DMS79 (cell line): ENCODE data around the gene KCNG2.
"Not testable (repeated sequence)": the region's sequence is repeated elsewhere in the genome, so short reads cannot be mapped to it uniquely, and the experiment has no call there.

Experiments
- DNase-seq: peaks from one replicate; lab custom pipeline; 2025; lab: John Stamatoyannopoulos, UW

KCNG2 gene

GRCh38 chr18:79855147-79855933, 57.6 kb downstream of the KCNG2 start:
- peak; percentile 50 for DNase-seq

- peak; percentile 71 for DNase-seq
Measured at GRCh38 chr18:79856119-79857007, 58.6 kb downstream of the KCNG2 start.

GRCh38 chr18:79857082-79857671, 59.4 kb downstream of the KCNG2 start:
- DNase-seq, result peak; percentile 76

GRCh38 chr18:79859314-79859713, 61.6 kb downstream of the KCNG2 start:
- DNase-seq, result no peak

- no peak for DNase-seq
Measured at GRCh38 chr18:79861687-79862086, 63.9 kb downstream of the KCNG2 start.

- DNase-seq, result no peak
Measured at GRCh38 chr18:79862562-79862961, 64.8 kb downstream of the KCNG2 start.

GRCh38 chr18:79863161-79864005, 65.6 kb downstream of the KCNG2 start:
- no peak for DNase-seq

- DNase-seq, result no peak
Measured at GRCh38 chr18:79864006-79864725, 66.4 kb downstream of the KCNG2 start.

GRCh38 chr18:79864955-79865354, 67.2 kb downstream of the KCNG2 start:
- not testable (repeated sequence) for DNase-seq

- not testable (repeated sequence) for DNase-seq
Measured at GRCh38 chr18:79865951-79866350, 68.2 kb downstream of the KCNG2 start.

GRCh38 chr18:79866889-79867574, 69.3 kb downstream of the KCNG2 start:
- DNase-seq, result no peak

- DNase-seq, result no peak
Measured at GRCh38 chr18:79867666-79868065, 69.9 kb downstream of the KCNG2 start.

- no peak for DNase-seq
Measured at GRCh38 chr18:79868168-79868784, 70.5 kb downstream of the KCNG2 start.

GRCh38 chr18:79868811-79869541, 71.2 kb downstream of the KCNG2 start:
- no peak for DNase-seq

GRCh38 chr18:79869591-79870300, 72.0 kb downstream of the KCNG2 start:
- no peak for DNase-seq

- DNase-seq, result no peak
Measured at GRCh38 chr18:79870301-79871025, 72.7 kb downstream of the KCNG2 start.

GRCh38 chr18:79871026-79871390, 73.3 kb downstream of the KCNG2 start:
- no peak for DNase-seq

- DNase-seq, result no peak
Measured at GRCh38 chr18:79871481-79872091, 73.8 kb downstream of the KCNG2 start.
